Right ventricle myocardium inferior (tissue), 1 donor: ENCODE results near the gene CALY. TPM values are rescaled to one million over a fixed set of nuclear protein-coding genes. Genes with fewer than 3 reads are reported as not detected.
"Not testable (repeated sequence)": the region's sequence is repeated elsewhere in the genome, so short reads cannot be mapped to it uniquely, and the experiment has no call there.

ENCODE experiments used
- ATAC-seq: fragments of 200-7000 bp; cut with Tn5 transposase; one replicate; pipeline ENCODE4 v1.9.1; 2020; ENCODE audit warnings: mild to moderate bottlenecking, moderate library complexity
- DNase-seq: peaks from one replicate; pipeline ENCODE4 v3.0.0; 2021; ENCODE audit errors: missing footprints
- intact Hi-C: fragments of 100-400 bp; cut with DNase I; formaldehyde crosslinking; loops from one replicate; pipeline ENCODE4 v1.11.0; 2022
- long read RNA-seq: library from polyadenylated mRNA; unstranded; transcript quantifications from one replicate; pipeline ENCODE4 v2.0.0, GENCODE V29; 2021
- total RNA-seq: library from RNA; stranded (reverse); fragmentation: NEBNext Ultra II Directional; extraction: Animal tissue kit (Norgen Biotek cat#: 25700); gene quantifications from one replicate; pipeline ENCODE4 v1.2.1, GENCODE V29; 2021
- donor health status: DM: no; HTN: yes; CAD: no; lungs with severe emphysema.

CALY gene
- total RNA-seq, result not detected
- long read RNA-seq, result 0 reads

GRCh38 chr10:133336577-133337369 is at the start of gene CALY:
Gene CALY (minus strand): TSS chr10:133336896. CDS start chr10:133328989, 7,907 bp downstream.
- DNase-seq (peak; percentile 65), ATAC-seq (no peak)
- intact Hi-C loops, result no loop called here

- no peak for DNase-seq
- no peak for ATAC-seq
- intact Hi-C loops, result no loop called here
Measured at GRCh38 chr10:133385214-133385613, 48.5 kb upstream of the CALY start.

- no peak for DNase-seq
- intact Hi-C loops, result no loop called here
- no peak for ATAC-seq
Measured at GRCh38 chr10:133384071-133384470, 47.4 kb upstream of the CALY start.

- intact Hi-C loops, result no loop called here
- ATAC-seq, result no peak
- DNase-seq, result no peak
Measured at GRCh38 chr10:133383551-133383950, 46.9 kb upstream of the CALY start.

GRCh38 chr10:133381036-133381435 is 44.3 kb upstream of the CALY start:
- ATAC-seq, result no peak
- DNase-seq, result no peak
- intact Hi-C loops, result no loop called here

GRCh38 chr10:133379801-133380666 is 43.3 kb upstream of the CALY start:
- intact Hi-C loops, result no loop called here

GRCh38 chr10:133379152-133379800 is 42.6 kb upstream of the CALY start, which contains the start of gene PAOX:
Gene PAOX (plus strand): TSS chr10:133379262. CDS start chr10:133379317, 55 bp downstream.
- intact Hi-C loops, result no loop called here
- peak; percentile 70 for ATAC-seq

More at GRCh38 chr10:133379801-133380666, 43.3 kb upstream of the CALY start:
- DNase-seq, result peak; percentile 63
- peak; percentile 15 for ATAC-seq

GRCh38 chr10:133378251-133379096 is 41.8 kb upstream of the CALY start:
- DNase-seq (peak; percentile 90), ATAC-seq (peak; percentile 87)
- intact Hi-C loops, result no loop called here

More at GRCh38 chr10:133379152-133379800, 42.6 kb upstream of the CALY start, which contains the start of gene PAOX:
- DNase-seq, result peak; percentile 77

- ATAC-seq, result no peak
- intact Hi-C loops, result no loop called here
Measured at GRCh38 chr10:133377818-133378250, 41.1 kb upstream of the CALY start.

GRCh38 chr10:133377025-133377817 is 40.5 kb upstream of the CALY start:
- intact Hi-C loops, result no loop called here
- ATAC-seq (no peak), DNase-seq (peak; percentile 68)

More at GRCh38 chr10:133377818-133378250, 41.1 kb upstream of the CALY start:
- peak; percentile 63 for DNase-seq

GRCh38 chr10:133376183-133376582 is 39.5 kb upstream of the CALY start:
- DNase-seq, intact Hi-C loops, ATAC-seq: not testable (repeated sequence)

- DNase-seq (no peak), ATAC-seq (no peak)
- intact Hi-C loops, result no loop called here
Measured at GRCh38 chr10:133375357-133376115, 38.8 kb upstream of the CALY start.

- ATAC-seq (peak; percentile 99), DNase-seq (peak; percentile 99)
- intact Hi-C loops, result no loop called here
Measured at GRCh38 chr10:133373174-133374090, 36.7 kb upstream of the CALY start, which contains the start of gene ECHS1. Gene ECHS1 (minus strand): TSS chr10:133373354. CDS start chr10:133373333, 21 bp downstream.

GRCh38 chr10:133372507-133372906 is 35.8 kb upstream of the CALY start:
- DNase-seq (peak; percentile 65), ATAC-seq (no peak)
- intact Hi-C loops, result no loop called here

- ATAC-seq (no peak), DNase-seq (peak; percentile 43)
- intact Hi-C loops, result no loop called here
Measured at GRCh38 chr10:133370030-133370786, 33.5 kb upstream of the CALY start.
